ENCODE data around the gene EQTN.

EQTN gene

GRCh38 chr9:27297050-27297449, at the start of gene EQTN:
Gene EQTN (minus strand): TSS chr9:27297150. CDS start chr9:27297055, 95 bp downstream.
- DNase-seq: no peak

GRCh38 chr9:27344776-27345175, 47.8 kb upstream of the EQTN start:
- no peak for DNase-seq

- no peak for DNase-seq
Observed at GRCh38 chr9:27341545-27342294, 44.8 kb upstream of the EQTN start.

GRCh38 chr9:27340961-27341511, 44.1 kb upstream of the EQTN start:
- no peak for DNase-seq

GRCh38 chr9:27340285-27340674, 43.3 kb upstream of the EQTN start:
- no peak for DNase-seq

- no peak for DNase-seq
Observed at GRCh38 chr9:27339661-27340284, 42.8 kb upstream of the EQTN start.

GRCh38 chr9:27338527-27338903, 41.6 kb upstream of the EQTN start:
- no peak for DNase-seq

GRCh38 chr9:27337833-27338526, 41.0 kb upstream of the EQTN start:
- DNase-seq: no peak

GRCh38 chr9:27337236-27337635, 40.3 kb upstream of the EQTN start:
- no peak for DNase-seq

- DNase-seq: no peak
Observed at GRCh38 chr9:27336829-27337228, 39.9 kb upstream of the EQTN start.

GRCh38 chr9:27336126-27336525, 39.2 kb upstream of the EQTN start:
- no peak for DNase-seq

- DNase-seq: no peak
Observed at GRCh38 chr9:27335075-27335474, 38.1 kb upstream of the EQTN start.

GRCh38 chr9:27333241-27334052, 36.5 kb upstream of the EQTN start:
- peak; percentile 62 for DNase-seq

GRCh38 chr9:27331393-27331792, 34.4 kb upstream of the EQTN start:
- no peak for DNase-seq

- DNase-seq: no peak
Observed at GRCh38 chr9:27329291-27329690, 32.3 kb upstream of the EQTN start.

- DNase-seq: no peak
Observed at GRCh38 chr9:27328483-27328882, 31.5 kb upstream of the EQTN start.

GRCh38 chr9:27311184-27311583, 14.2 kb upstream of the EQTN start:
- no peak for DNase-seq

GRCh38 chr9:27310582-27310981, 13.6 kb upstream of the EQTN start:
- DNase-seq: no peak

- no peak for DNase-seq
Observed at GRCh38 chr9:27308691-27309390, 11.9 kb upstream of the EQTN start.

- DNase-seq: no peak
Observed at GRCh38 chr9:27304521-27304920, 7.6 kb upstream of the EQTN start.

- no peak for DNase-seq
Observed at GRCh38 chr9:27303219-27303618, 6.3 kb upstream of the EQTN start.

GRCh38 chr9:27293996-27294395, 3.0 kb downstream of the EQTN start:
- DNase-seq: no peak
